ENCODE data around the gene HDGF. TPM values are rescaled to one million over a fixed set of nuclear protein-coding genes. Genes with fewer than 3 reads are reported as not detected.
"Not testable (repeated sequence)": the region's sequence is repeated elsewhere in the genome, so short reads cannot be mapped to it uniquely, and the experiment has no call there.

HDGF gene
- total RNA-seq, 3 donors from 2014 or later (not counting 1 experiment from before 2014, with no cell fraction given) = 95.3 to 110 (median 96.6) TPM

- Mint-ChIP-seq H3K27ac (no peak overlapping the region), H3K36me3 (peaks cover 6% of the 10 kb centered on the region), H3K4me3 (no peak overlapping the region), H3K4me1 (peaks cover 32 to 34% of the 10 kb centered on the region in 2 donors), H3K9me3 (no peaks in the 10 kb centered on the region), H3K27me3 (ENCODE audit: low read depth in 2 of 2) (no peaks in the 10 kb centered on the region)
- intact Hi-C loops (cut with micrococcal nuclease) = loop anchor here (1.0 kb wide), 5 partner anchors 15 to 50 kb away; partner anchors contain the start of genes HDGF, ISG20L2, METTL25B and MRPL24
- ATAC-seq (no peak), DNase-seq (no peak)
- Histone ChIP-seq H3K4me3 (ENCODE audit: low read length) (peak overlapping the region; percentile 52), H3K9me3 (ENCODE audit: control insufficient read depth, insufficient read depth, low read length) (no peaks in the 10 kb centered on the region), H3K27ac (ENCODE audit: low read length) (peak overlapping the region; percentile 98), H3K36me3 (ENCODE audit: control insufficient read depth, insufficient read depth, low read length) (peaks cover 8% of the 10 kb centered on the region), H3K4me1 (ENCODE audit: control insufficient read depth, insufficient read depth, low read length) (peaks cover 33% of the 10 kb centered on the region), H3K27me3 (ENCODE audit: control insufficient read depth, insufficient read depth, low read length) (no peaks in the 10 kb centered on the region)
- TF ChIP-seq CTCF (IDR thresholded peaks at IDR 0.05) = no peak
- 14% methylated on average over 14 of the region's 14 CpGs for WGBS (ENCODE audit: insufficient coverage)
These were observed 15.0 kb upstream of the HDGF start for GRCh38 chr1:156766298-156767100.

GRCh38 chr1:156765666-156766065 is 14.2 kb upstream of the HDGF start:
- H3K36me3 Mint-ChIP-seq = peaks cover 2% of the 10 kb centered on the region
- H3K4me1 Mint-ChIP-seq = peaks cover 24 to 26% of the 10 kb centered on the region in 2 donors
- no peak overlapping the region for H3K4me3 Mint-ChIP-seq
- H3K9me3 ChIP-seq (ENCODE audit: control insufficient read depth, insufficient read depth, low read length) = no peaks in the 10 kb centered on the region
- H3K9me3 Mint-ChIP-seq = no peaks in the 10 kb centered on the region
- intact Hi-C loops (cut with micrococcal nuclease) = no loop called here
- no peak overlapping the region for H3K27ac ChIP-seq (ENCODE audit: low read length)
- no peaks in the 10 kb centered on the region for H3K27me3 ChIP-seq (ENCODE audit: control insufficient read depth, insufficient read depth, low read length)
- no peak for ATAC-seq
- no peaks in the 10 kb centered on the region for H3K27me3 Mint-ChIP-seq (ENCODE audit: low read depth in 2 of 2)
- H3K4me3 ChIP-seq (ENCODE audit: low read length) = no peak overlapping the region
- no peak overlapping the region for H3K27ac Mint-ChIP-seq
- peaks cover 2% of the 10 kb centered on the region for H3K36me3 ChIP-seq (ENCODE audit: control insufficient read depth, insufficient read depth, low read length)
- TF ChIP-seq CTCF (IDR thresholded peaks at IDR 0.05) = no peak
- H3K4me1 ChIP-seq (ENCODE audit: control insufficient read depth, insufficient read depth, low read length) = peaks cover 29% of the 10 kb centered on the region
- DNase-seq = no peak
- 95% methylated on average over 5 of the region's 5 CpGs for WGBS (ENCODE audit: insufficient coverage)

DNA sequence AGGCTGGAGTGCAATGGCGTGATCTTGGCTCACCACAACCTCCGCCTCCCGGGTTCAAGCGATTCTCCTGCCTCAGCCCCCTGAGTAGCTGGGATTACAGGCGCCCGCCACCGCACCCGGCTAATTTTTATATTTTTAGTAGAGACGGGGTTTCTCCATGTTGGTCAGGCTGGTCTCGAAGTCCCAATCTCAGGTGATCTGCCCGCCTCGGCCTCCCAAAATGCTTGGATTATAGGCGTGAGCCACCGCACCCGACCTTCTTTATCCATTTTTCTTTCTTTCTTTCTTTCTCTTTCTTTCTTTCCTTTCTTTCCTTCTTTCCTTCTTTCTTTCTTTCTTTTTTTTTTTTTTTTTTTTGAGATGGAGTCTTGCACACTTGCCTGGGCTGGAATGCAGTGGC is 13.7 kb upstream of the HDGF start:
- peaks cover 29% of the 10 kb centered on the region for H3K4me1 ChIP-seq (ENCODE audit: control insufficient read depth, insufficient read depth, low read length)
- H3K27ac ChIP-seq (ENCODE audit: low read length); H3K36me3 Mint-ChIP-seq; DNase-seq; H3K27me3 Mint-ChIP-seq (ENCODE audit: low read depth in 2 of 2); H3K36me3 ChIP-seq (ENCODE audit: control insufficient read depth, insufficient read depth, low read length); H3K4me3 ChIP-seq (ENCODE audit: low read length); H3K27me3 ChIP-seq (ENCODE audit: control insufficient read depth, insufficient read depth, low read length); H3K27ac Mint-ChIP-seq; ATAC-seq; intact Hi-C loops (cut with micrococcal nuclease); H3K4me3 Mint-ChIP-seq; H3K9me3 Mint-ChIP-seq; H3K9me3 ChIP-seq (ENCODE audit: control insufficient read depth, insufficient read depth, low read length): not testable (repeated sequence)
- 97% methylated on average over 15 of the region's 15 CpGs for WGBS (ENCODE audit: insufficient coverage)
- peaks cover 22% of the 10 kb centered on the region in 2 donors for H3K4me1 Mint-ChIP-seq

DNA sequence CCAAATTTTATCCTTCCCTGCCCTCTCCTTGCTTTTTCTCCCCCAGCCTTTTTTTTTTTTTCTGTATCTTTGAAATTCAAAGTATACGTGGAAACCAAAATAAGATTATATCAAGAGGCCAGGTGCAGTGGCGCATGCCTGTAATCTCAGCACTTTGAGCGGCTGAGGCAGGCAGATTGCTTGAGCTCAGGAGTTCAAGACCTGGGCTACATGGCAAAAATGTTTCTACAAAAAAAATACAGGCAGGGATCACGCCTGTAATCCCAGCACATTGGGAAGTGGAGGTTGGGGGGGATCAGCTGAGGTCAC is 9.3 kb upstream of the HDGF start:
- Mint-ChIP-seq H3K4me3 (no peak overlapping the region), H3K36me3 (no peaks in the 10 kb centered on the region), H3K27me3 (ENCODE audit: low read depth in 2 of 2) (no peaks in the 10 kb centered on the region), H3K9me3 (no peaks in the 10 kb centered on the region), H3K27ac (no peak overlapping the region), H3K4me1 (no peaks in the 10 kb centered on the region)
- intact Hi-C loops (cut with micrococcal nuclease) = no loop called here
- no peaks in the 10 kb centered on the region for H3K4me1 ChIP-seq (ENCODE audit: control insufficient read depth, insufficient read depth, low read length)
- no peak overlapping the region for H3K4me3 ChIP-seq (ENCODE audit: low read length)
- H3K9me3 ChIP-seq (ENCODE audit: control insufficient read depth, insufficient read depth, low read length) = no peaks in the 10 kb centered on the region
- no peak for ATAC-seq
- H3K27ac ChIP-seq (ENCODE audit: low read length) = no peak overlapping the region
- DNase-seq = no peak
- no peaks in the 10 kb centered on the region for H3K36me3 ChIP-seq (ENCODE audit: control insufficient read depth, insufficient read depth, low read length)
- no peaks in the 10 kb centered on the region for H3K27me3 ChIP-seq (ENCODE audit: control insufficient read depth, insufficient read depth, low read length)
- 84% methylated on average over 4 of the region's 4 CpGs for WGBS (ENCODE audit: insufficient coverage)
- TF ChIP-seq CTCF (IDR thresholded peaks at IDR 0.05) = no peak

Data from natural killer cell (primary cell).